MM.1S (cell line): Measurements from ENCODE around the gene FTH1.

Source experiments
- DNase-seq: peaks from one replicate; pipeline ENCODE4 v3.0.0-alpha.2; 2015
- H2AFZ ChIP-seq: fragments of 300-600 bp; sonication (generic); 2 replicates; pipeline ENCODE4 v1.6.0; 2016; ENCODE audit warnings: antibody characterized with exemption, low read length
- H3F3A ChIP-seq: fragments of 300-600 bp; sonication (generic); 2 replicates; pipeline ENCODE4 v1.6.1; 2016; ENCODE audit warnings: mild to moderate bottlenecking, antibody characterized with exemption, low read length, moderate library complexity, mixed read lengths; ENCODE audit not compliant: insufficient read depth
- H3K27ac ChIP-seq: fragments of 300-600 bp; sonication (generic); 2 replicates; pipeline ENCODE4 v1.5.1; 2016; ENCODE audit warnings: mild to moderate bottlenecking, low read length
- H3K27me3 ChIP-seq: fragments of 300-600 bp; sonication (generic); replicated peaks from 2 replicates; pipeline ENCODE4 v1.6.0; 2016; ENCODE audit warnings: low read length; ENCODE audit not compliant: insufficient read depth
- H3K36me3 ChIP-seq: fragments of 300-600 bp; sonication (generic); replicated peaks from 2 replicates; pipeline ENCODE4 v1.6.1; 2016; ENCODE audit warnings: mild to moderate bottlenecking, low read length, mixed read lengths; ENCODE audit not compliant: insufficient read depth
- H3K4me1 ChIP-seq: fragments of 300-600 bp; sonication (generic); 2 replicates; pipeline ENCODE4 v1.6.1; 2016; ENCODE audit warnings: low read length, mixed read lengths
- H3K4me2 ChIP-seq: fragments of 300-600 bp; sonication (generic); 2 replicates; pipeline ENCODE4 v1.6.0; 2016; ENCODE audit warnings: low read depth, low read length
- H3K4me3 ChIP-seq: fragments of 300-600 bp; sonication (generic); 2 replicates; pipeline ENCODE4 v1.5.1; 2016; ENCODE audit warnings: low read length, mixed read lengths
- H3K79me2 ChIP-seq: fragments of 300-600 bp; sonication (generic); 2 replicates; pipeline ENCODE4 v1.6.1; 2016; ENCODE audit warnings: mixed run types, low read length, mixed read lengths
- H3K9ac ChIP-seq: fragments of 300-600 bp; sonication (generic); 2 replicates; pipeline ENCODE4 v1.6.1; 2016; ENCODE audit warnings: low read length, mixed read lengths
- H3K9me2 ChIP-seq: fragments of 300-600 bp; sonication (generic); replicated peaks from 2 replicates; pipeline ENCODE4 v1.6.1; 2016; ENCODE audit warnings: mild to moderate bottlenecking, low read length, mixed read lengths; ENCODE audit not compliant: insufficient read depth
- H3K9me3 ChIP-seq: fragments of 300-600 bp; sonication (generic); replicated peaks from 2 replicates; pipeline ENCODE4 v1.6.1; 2016; ENCODE audit warnings: mild to moderate bottlenecking, low read length, mixed read lengths; ENCODE audit not compliant: insufficient read depth
- H4K20me1 ChIP-seq: fragments of 300-600 bp; sonication (generic); 2 replicates; pipeline ENCODE4 v1.6.1; 2016; ENCODE audit warnings: mild to moderate bottlenecking, low read length, moderate library complexity, mixed read lengths; ENCODE audit not compliant: insufficient read depth
- EZH2 ChIP-seq: fragments of 300-600 bp; sonication (generic); optimal IDR thresholded peaks from 2 replicates; pipeline ENCODE3; 2017; ENCODE audit warnings: low read depth, mild to moderate bottlenecking, antibody characterized with exemption, low read length, mixed read lengths
- EZH2phosphoT487 ChIP-seq: fragments of 300-600 bp; sonication (generic); IDR thresholded peaks from 2 replicates; pipeline ENCODE4 v1.6.1; 2018; ENCODE audit warnings: antibody characterized with exemption, low read length
- TF ChIP-seq, protein P1 (sequence below): fragments of 300-600 bp; sonication (generic); IDR thresholded peaks from 2 replicates; pipeline ENCODE4 v1.5.1; 2016; ENCODE audit warnings: antibody characterized with exemption, low read length, mixed read lengths

Gene FTH1

DNA sequence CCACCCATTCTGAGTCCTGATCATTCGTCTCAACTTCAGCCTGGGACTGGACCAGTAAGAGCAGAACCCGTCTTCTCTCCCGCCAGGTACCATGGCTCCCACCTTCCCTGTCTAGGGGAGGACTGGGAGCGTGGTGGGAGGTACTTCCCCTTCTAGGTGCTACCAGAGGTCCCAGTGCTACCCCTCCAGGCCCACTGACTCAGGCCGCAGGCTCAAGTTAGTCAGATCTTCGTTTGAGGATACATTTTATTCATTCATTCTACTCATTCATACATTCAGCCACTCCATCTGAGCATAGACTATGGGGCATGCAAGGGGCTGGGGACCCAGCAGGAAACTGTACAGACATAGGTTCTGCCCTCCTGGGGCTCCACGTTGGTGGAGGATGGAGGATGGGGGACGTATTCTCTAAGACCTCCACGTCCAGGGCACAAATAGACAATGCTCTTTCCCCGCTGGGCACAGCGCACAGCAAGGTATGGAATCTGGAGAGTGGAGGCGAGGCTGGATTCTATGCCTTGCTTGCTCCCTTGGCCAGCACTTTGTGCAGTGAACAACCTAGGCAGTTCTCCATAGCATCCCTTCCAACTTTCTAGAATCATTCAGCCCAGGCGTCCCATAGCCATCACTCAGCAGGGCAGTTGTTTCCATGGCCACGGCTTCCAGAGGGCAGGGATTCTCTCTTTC, 49.0 kb downstream of the FTH1 start:
- no peaks in the 10 kb centered on the region for H3K36me3 ChIP-seq
- no peak overlapping the region for H3K9ac ChIP-seq
- H3K27me3 ChIP-seq: peaks cover 50% of the 10 kb centered on the region
- H4K20me1 ChIP-seq: no peaks in the 10 kb centered on the region
- H3K4me2 ChIP-seq: no peak overlapping the region
- no peaks in the 10 kb centered on the region for H3K9me3 ChIP-seq
- H3K79me2 ChIP-seq: no peaks in the 10 kb centered on the region
- no peak overlapping the region for H3K4me3 ChIP-seq
- no peak for DNase-seq
- no peak overlapping the region for H2AFZ ChIP-seq
- H3K27ac ChIP-seq: no peak overlapping the region
- TF ChIP-seq, protein P1, sequence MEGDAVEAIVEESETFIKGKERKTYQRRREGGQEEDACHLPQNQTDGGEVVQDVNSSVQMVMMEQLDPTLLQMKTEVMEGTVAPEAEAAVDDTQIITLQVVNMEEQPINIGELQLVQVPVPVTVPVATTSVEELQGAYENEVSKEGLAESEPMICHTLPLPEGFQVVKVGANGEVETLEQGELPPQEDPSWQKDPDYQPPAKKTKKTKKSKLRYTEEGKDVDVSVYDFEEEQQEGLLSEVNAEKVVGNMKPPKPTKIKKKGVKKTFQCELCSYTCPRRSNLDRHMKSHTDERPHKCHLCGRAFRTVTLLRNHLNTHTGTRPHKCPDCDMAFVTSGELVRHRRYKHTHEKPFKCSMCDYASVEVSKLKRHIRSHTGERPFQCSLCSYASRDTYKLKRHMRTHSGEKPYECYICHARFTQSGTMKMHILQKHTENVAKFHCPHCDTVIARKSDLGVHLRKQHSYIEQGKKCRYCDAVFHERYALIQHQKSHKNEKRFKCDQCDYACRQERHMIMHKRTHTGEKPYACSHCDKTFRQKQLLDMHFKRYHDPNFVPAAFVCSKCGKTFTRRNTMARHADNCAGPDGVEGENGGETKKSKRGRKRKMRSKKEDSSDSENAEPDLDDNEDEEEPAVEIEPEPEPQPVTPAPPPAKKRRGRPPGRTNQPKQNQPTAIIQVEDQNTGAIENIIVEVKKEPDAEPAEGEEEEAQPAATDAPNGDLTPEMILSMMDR: no peak
- TF ChIP-seq EZH2 (no peak), EZH2phosphoT487 (no peak)
- no peaks in the 10 kb centered on the region for H3F3A ChIP-seq
- H3K4me1 ChIP-seq: peaks cover 4% of the 10 kb centered on the region; the same call in 1 of the 2 replicates
- no peaks in the 10 kb centered on the region for H3K9me2 ChIP-seq

DNA sequence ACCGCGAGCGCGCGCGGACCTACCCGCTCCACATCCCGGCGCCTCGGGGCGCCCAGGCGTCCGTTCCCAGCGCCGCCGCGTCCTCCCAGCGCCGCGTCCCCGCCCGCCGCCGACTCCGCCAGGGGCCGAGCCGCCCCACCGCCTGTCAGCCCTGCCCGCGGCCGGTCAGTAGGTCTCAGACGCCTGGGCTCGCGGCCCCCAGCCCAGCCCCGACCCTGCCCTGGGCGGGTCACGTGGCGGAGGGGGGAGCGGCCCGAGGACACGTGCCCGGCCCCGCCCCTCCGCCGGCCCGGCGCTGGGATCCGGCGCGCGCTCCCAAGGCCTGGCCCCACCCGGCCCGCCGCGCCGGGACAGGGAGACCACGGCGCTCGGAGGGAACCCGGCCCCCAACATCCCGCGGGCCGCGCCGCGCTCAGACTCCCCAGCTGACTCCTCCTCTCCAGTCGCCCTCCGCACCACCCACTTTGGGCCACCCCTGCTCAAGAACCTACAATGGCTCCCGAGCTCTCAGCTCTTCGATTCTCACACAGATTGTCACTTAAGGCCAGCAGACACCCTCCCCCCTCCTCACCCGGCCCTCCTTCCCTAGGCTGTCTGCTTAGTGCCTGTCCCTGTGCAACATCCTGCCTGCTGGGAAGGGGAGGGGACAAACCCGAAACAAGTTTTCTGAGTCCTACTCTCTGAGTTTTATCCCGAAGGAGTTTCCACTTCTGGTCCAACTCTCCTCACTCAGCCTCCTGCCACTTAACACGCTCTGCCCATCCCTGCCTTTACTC, 49.9 kb downstream of the FTH1 start, which contains the start of gene RAB3IL1:
TSS of gene RAB3IL1 (minus strand) at position 233 of the 776 bp plus-strand sequence. CDS start at position 34, 199 bp downstream.
- Histone ChIP-seq H3K79me2 (no peaks in the 10 kb centered on the region), H2AFZ (no peak within 1 kb of the TSS), H3K9me2 (no peaks in the 10 kb centered on the region), H3K9ac (no peak within 1 kb of the TSS), H3K27ac (no peak within 1 kb of the TSS), H4K20me1 (no peaks in the 10 kb centered on the region), H3K36me3 (no peaks in the 10 kb centered on the region), H3K4me2 (peak within 1 kb of the TSS; percentile 52), H3K9me3 (no peaks in the 10 kb centered on the region), H3K4me1 (no peaks in the 10 kb centered on the region), H3K4me3 (peak within 1 kb of the TSS; percentile 36; the same call in 1 of the 2 replicates), H3F3A (no peaks in the 10 kb centered on the region), H3K27me3 (peaks cover 53% of the 10 kb centered on the region)
- TF ChIP-seq, protein P1: no peak
- TF ChIP-seq EZH2phosphoT487: no peak
- TF ChIP-seq EZH2: no peak
- no peak for DNase-seq

DNA sequence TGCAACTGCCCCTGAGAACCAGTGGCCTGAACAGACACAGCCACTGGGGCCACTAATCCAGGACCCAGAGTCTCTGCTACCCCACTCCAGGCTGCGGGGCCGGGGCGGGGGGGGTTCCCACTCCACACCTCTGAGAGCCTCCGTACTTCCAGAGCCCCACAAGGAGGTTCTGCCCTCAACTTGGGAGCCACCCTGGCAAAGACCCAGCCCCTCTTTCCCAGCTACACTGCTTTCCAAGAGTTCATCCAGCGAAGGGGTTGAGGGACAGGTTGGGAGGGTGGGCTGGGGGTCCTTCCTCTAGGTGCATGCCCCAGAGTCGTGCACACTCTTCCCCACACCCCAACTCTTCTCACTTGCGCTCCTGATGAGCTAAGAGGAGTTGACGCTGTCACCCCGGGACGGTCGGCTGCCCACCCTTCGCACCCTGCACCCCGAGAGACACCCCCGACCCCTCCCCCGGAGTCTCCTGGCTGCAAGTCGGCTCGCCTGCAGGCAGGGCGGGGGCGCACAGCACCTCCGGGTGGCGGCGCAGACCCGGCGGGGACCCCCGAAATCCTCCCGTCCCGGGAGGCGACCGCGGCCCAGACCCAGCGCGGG, 50.6 kb downstream of the FTH1 start:
- no peak for DNase-seq
- no peaks in the 10 kb centered on the region for H3K4me1 ChIP-seq
- no peak overlapping the region for H2AFZ ChIP-seq
- H3K36me3 ChIP-seq: no peaks in the 10 kb centered on the region
- H3F3A ChIP-seq: no peaks in the 10 kb centered on the region
- H3K4me3 ChIP-seq: peak overlapping the region; percentile 36; the same call in 1 of the 2 replicates
- no peaks in the 10 kb centered on the region for H4K20me1 ChIP-seq
- peak overlapping the region; percentile 52; the same call in 1 of the 2 replicates for H3K4me2 ChIP-seq
- peaks cover 53% of the 10 kb centered on the region for H3K27me3 ChIP-seq
- TF ChIP-seq EZH2 (no peak), EZH2phosphoT487 (no peak)
- TF ChIP-seq, protein P1: no peak
- no peaks in the 10 kb centered on the region for H3K9me2 ChIP-seq
- H3K9ac ChIP-seq: no peak overlapping the region
- H3K79me2 ChIP-seq: no peaks in the 10 kb centered on the region
- H3K9me3 ChIP-seq: no peaks in the 10 kb centered on the region
- H3K27ac ChIP-seq: no peak overlapping the region
